ENCODE data around the gene AMIGO3. TPM values are rescaled to one million over a fixed set of nuclear protein-coding genes. Genes with fewer than 3 reads are reported as not detected.

Gene AMIGO3
- total and polyA plus RNA-seq, 2 of the 8 experiments (the other 6 are each of a cell fraction or from before 2014, with no cell fraction given): 1.6 to 8.8 TPM

DNA sequence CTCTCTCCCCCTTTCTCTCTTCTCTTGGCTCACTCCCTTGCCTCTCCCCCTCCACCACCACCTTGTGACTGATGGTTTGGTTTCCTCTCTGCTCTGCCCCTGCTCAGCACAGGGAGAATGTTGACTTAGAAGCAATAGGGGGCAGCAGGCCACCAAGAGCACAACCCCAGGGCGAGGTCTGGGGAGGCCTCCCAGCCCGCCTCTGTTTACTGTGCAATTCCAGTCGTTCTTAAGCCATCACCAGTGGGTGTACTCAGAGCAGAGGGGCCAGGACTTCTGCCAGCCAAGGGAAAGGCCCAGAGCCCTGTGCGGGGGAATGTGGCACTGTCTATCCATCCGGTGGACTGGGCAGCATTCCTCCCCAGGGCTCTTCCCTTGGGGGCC lies 51.1 kb downstream of the AMIGO3 start:
- H3K18ac ChIP-seq (ENCODE audit: extremely low read depth, low read length): no peak overlapping the region
- WGBS, 2 experiments (ENCODE audit: extremely low coverage in 1 of 2, insufficient coverage in 1 of 2, insufficient read length in 1 of 2, insufficient replicate concordance in 2 of 2, low coverage in 1 of 2, low lambda C conversion rate in 2 of 2, missing lambda C conversion rate in 1 of 2): 94% methylated on average over 5 of the region's 5 CpGs; no CpG with 5 or more reads in 1 of the 2 experiments
- no peak overlapping the region for H2AFZ ChIP-seq (ENCODE audit: low read length)
- POLR2A ChIA-PET (ENCODE audit: partially characterized antibody): interaction anchor here (1.0 kb wide), 1 partner anchor 130 kb away, joined by 3 read pairs; no protein-coding TSS in a partner anchor
- H3K27me3 ChIP-seq (replicated peaks in 1 of 4; ENCODE audit: control insufficient read depth in 3 of 4, extremely low read depth in 1 of 4, insufficient read depth in 3 of 4, low read length in 3 of 4): no peaks in the 10 kb centered on the region
- no peak overlapping the region for H2BK5ac ChIP-seq (ENCODE audit: low read depth, low read length)
- H4K91ac ChIP-seq (replicated peaks; ENCODE audit: insufficient read length, low read length): no peak overlapping the region
- H2AK5ac ChIP-seq (ENCODE audit: low read depth, low read length): no peak overlapping the region
- no peak for TF ChIP-seq SIN3A (conservative IDR thresholded peaks at IDR 0.05 in 1 of 2, IDR thresholded peaks at IDR 0.05 in 1 of 2; ENCODE audit: low read depth in 1 of 2, low read length in 2 of 2)
- TF ChIP-seq, protein P1, sequence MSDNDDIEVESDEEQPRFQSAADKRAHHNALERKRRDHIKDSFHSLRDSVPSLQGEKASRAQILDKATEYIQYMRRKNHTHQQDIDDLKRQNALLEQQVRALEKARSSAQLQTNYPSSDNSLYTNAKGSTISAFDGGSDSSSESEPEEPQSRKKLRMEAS (IDR thresholded peaks at IDR 0.05): no peak
- peak in 1 of 2 experiments; percentile 3; a peak in 2 of 4 replicates for TF ChIP-seq RAD21 (IDR thresholded peaks at IDR 0.05 in 1 of 2, conservative IDR thresholded peaks at IDR 0.05 in 1 of 2; ENCODE audit: low read depth in 2 of 2, low read length in 2 of 2)
- no peak for TF ChIP-seq KDM1A (IDR thresholded peaks at IDR 0.05; ENCODE audit: borderline replicate concordance, low read length)
- TF ChIP-seq, protein P2, sequence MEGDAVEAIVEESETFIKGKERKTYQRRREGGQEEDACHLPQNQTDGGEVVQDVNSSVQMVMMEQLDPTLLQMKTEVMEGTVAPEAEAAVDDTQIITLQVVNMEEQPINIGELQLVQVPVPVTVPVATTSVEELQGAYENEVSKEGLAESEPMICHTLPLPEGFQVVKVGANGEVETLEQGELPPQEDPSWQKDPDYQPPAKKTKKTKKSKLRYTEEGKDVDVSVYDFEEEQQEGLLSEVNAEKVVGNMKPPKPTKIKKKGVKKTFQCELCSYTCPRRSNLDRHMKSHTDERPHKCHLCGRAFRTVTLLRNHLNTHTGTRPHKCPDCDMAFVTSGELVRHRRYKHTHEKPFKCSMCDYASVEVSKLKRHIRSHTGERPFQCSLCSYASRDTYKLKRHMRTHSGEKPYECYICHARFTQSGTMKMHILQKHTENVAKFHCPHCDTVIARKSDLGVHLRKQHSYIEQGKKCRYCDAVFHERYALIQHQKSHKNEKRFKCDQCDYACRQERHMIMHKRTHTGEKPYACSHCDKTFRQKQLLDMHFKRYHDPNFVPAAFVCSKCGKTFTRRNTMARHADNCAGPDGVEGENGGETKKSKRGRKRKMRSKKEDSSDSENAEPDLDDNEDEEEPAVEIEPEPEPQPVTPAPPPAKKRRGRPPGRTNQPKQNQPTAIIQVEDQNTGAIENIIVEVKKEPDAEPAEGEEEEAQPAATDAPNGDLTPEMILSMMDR (IDR thresholded peaks at IDR 0.05; ENCODE audit: control extremely low read depth in 1 of 3, insufficient read depth in 1 of 3, low read depth in 1 of 3, low read length in 3 of 3): peak in 1 of 3 experiments; percentile 11; a peak in 1 of 4 replicates
- H3K4ac ChIP-seq (replicated peaks; ENCODE audit: insufficient read length, low read depth, low read length): no peak overlapping the region
- no peak overlapping the region for H2BK120ac ChIP-seq (replicated peaks; ENCODE audit: low read depth, low read length)
- no peak overlapping the region for H3K9ac ChIP-seq (replicated peaks in 1 of 4; ENCODE audit: extremely low read depth in 1 of 4, low read depth in 3 of 4, low read length in 3 of 4)
- no peaks in the 10 kb centered on the region for H3K9me3 ChIP-seq (ENCODE audit: insufficient read depth in 2 of 2, low read depth in 1 of 2, low read length in 1 of 2)
- no peak overlapping the region for H3K4me2 ChIP-seq (ENCODE audit: insufficient read depth in 1 of 2, low read depth in 2 of 2, low read length in 2 of 2)
- CTCF ChIA-PET (ENCODE audit: partially characterized antibody): interaction anchor here (0.6 to 5.4 kb wide), 3 partner anchors 120 to 355 kb away, joined by 3 to 159 read pairs (median 3); no protein-coding TSS in a partner anchor
- no peak overlapping the region for H3K56ac ChIP-seq (replicated peaks; ENCODE audit: insufficient read length, low read depth, low read length)
- no peak overlapping the region for H3K14ac ChIP-seq (ENCODE audit: insufficient read length)
- no peak overlapping the region for H2BK12ac ChIP-seq (ENCODE audit: low read depth, low read length)
- FAIRE-seq: no peak
- H2BK15ac ChIP-seq (ENCODE audit: low read length): no peak overlapping the region
- no peak overlapping the region for H3K23ac ChIP-seq (ENCODE audit: insufficient read length)
- no peak overlapping the region for H3K27ac ChIP-seq (ENCODE audit: low read depth, low read length)
- peaks cover 5% of the 10 kb centered on the region; the same call in 1 of the 2 replicates for H3K23me2 ChIP-seq (ENCODE audit: low read depth, low read length)
- H2BK20ac ChIP-seq (ENCODE audit: low read length): no peak overlapping the region
- H3K79me1 ChIP-seq (ENCODE audit: low read depth, low read length): no peaks in the 10 kb centered on the region
- H4K5ac ChIP-seq (ENCODE audit: insufficient read length, low read depth, low read length): no peak overlapping the region
- no peaks in the 10 kb centered on the region for H4K20me1 ChIP-seq (replicated peaks in 1 of 2; ENCODE audit: control insufficient read depth in 1 of 2, insufficient read depth in 2 of 2, low read length in 2 of 2)
- peak overlapping the region; percentile 39 for H4K8ac ChIP-seq (ENCODE audit: extremely low read depth, insufficient read depth, low read length)
- H3K4me3 ChIP-seq (ENCODE audit: extremely low read depth in 1 of 4, insufficient read depth in 2 of 4, low read depth in 3 of 4, low read length in 4 of 4): no peak overlapping the region
- no peaks in the 10 kb centered on the region for H3K36me3 ChIP-seq (ENCODE audit: control insufficient read depth in 2 of 4, insufficient read depth in 4 of 4, low read length in 3 of 4)
- DNase-seq (ENCODE audit: low read depth in 1 of 2, low spot score in 2 of 2): no peak
- H3K79me2 ChIP-seq (ENCODE audit: control insufficient read depth in 1 of 2, insufficient read depth in 2 of 2, low read length in 2 of 2): peaks cover 0 to 3% of the 10 kb centered on the region in 2 experiments; a peak in 1 of 4 replicates
- H3K4me1 ChIP-seq (replicated peaks in 1 of 4; ENCODE audit: control insufficient read depth in 3 of 4, insufficient read depth in 4 of 4, low read length in 3 of 4): peaks cover 0 to 11% (median 2%) of the 10 kb centered on the region in 4 experiments; a peak in 2 of 7 replicates
